Gastroesophageal sphincter (tissue), 4 donors: ENCODE measurements around the gene ACSF3. TPM values are rescaled to one million over a fixed set of nuclear protein-coding genes. Genes with fewer than 3 reads are reported as not detected.

Experiments used
- ATAC-seq: fragments of 150-250 bp; one replicate; pipeline ENCODE4 v1.9.1; 2016; ENCODE audit warnings: mild to moderate bottlenecking, moderate library complexity
- H3K27ac ChIP-seq, 4 donors: fragments of 200-600 bp; sonication (generic) in 3 of 4; 1 replicate in 3 of 4; 2 replicates in 1 of 4; pipeline ENCODE4 v1.5.1; 2016 to 2019
- H3K27me3 ChIP-seq: fragments of 200-600 bp; sonication (generic); one replicate; pipeline ENCODE4 v1.5.1; 2019
- H3K36me3 ChIP-seq, 2 donors: fragments of 200-600 bp; sonication (generic); one replicate each; pipeline ENCODE4 v1.5.1; 2019; ENCODE audit warnings: control low read depth in 1 of 2
- H3K4me1 ChIP-seq, 3 donors: fragments of 200-600 bp; sonication (generic); 1 replicate in 2 of 3; 2 replicates in 1 of 3; pipeline ENCODE4 v1.5.1; 2016 to 2019; ENCODE audit warnings: control low read depth in 2 of 3
- H3K4me3 ChIP-seq, 2 donors: fragments of 200-600 bp; sonication (generic); one replicate each; pipeline ENCODE4 v1.5.1; 2019; ENCODE audit warnings: mild to moderate bottlenecking in 1 of 2, moderate library complexity in 1 of 2
- H3K9me3 ChIP-seq, 3 donors: fragments of 200-600 bp; sonication (generic); one replicate each; pipeline ENCODE4 v1.5.1; 2017 to 2019; ENCODE audit warnings: control low read depth in 2 of 3
- EP300 ChIP-seq: sonication (generic); formaldehyde crosslinking; IDR thresholded peaks from one replicate; pipeline ENCODE4 v1.6.1; 2017; ENCODE audit warnings: antibody characterized with exemption, mild to moderate bottlenecking
- POLR2A ChIP-seq, 2 donors: fragments of 450-650 bp; IDR thresholded peaks; one replicate each; pipeline ENCODE4 v1.6.1; 2017; ENCODE audit warnings: antibody characterized with exemption in 2 of 2, mild to moderate bottlenecking in 2 of 2, moderate library complexity in 1 of 2
- POLR2AphosphoS5 ChIP-seq: sonication (generic); formaldehyde crosslinking; IDR thresholded peaks from one replicate; pipeline ENCODE4 v1.6.1; 2017; ENCODE audit warnings: antibody characterized with exemption
- WGBS, 2 donors: methylation state at CpG; one replicate each; pipeline ENCODE4 v1.1.5; 2018; ENCODE audit warnings: low coverage in 1 of 2; 5-methylcytosine and 5-hydroxymethylcytosine counted together
- total RNA-seq, 4 donors: library from RNA; depleted of rRNA; stranded (reverse); fragments of >200 nt; gene quantifications; one replicate each; pipeline ENCODE4 v1.1.0, GENCODE V29; 2016
- TF ChIP-seq, protein P1 (sequence below), 4 experiments: fragments of 200-600 bp in 2 of 4; fragments of 450-650 bp in 2 of 4; sonication (generic) in 1 of 4; IDR thresholded peaks; one replicate each; pipeline ENCODE4 v1.5.1; 2017 to 2019; ENCODE audit warnings: antibody characterized with exemption in 4 of 4, mild to moderate bottlenecking in 2 of 4, moderate library complexity in 2 of 4

The ACSF3 gene
- total RNA-seq, 4 donors from 2014 or later = 14.5 to 33.8 (median 28.8) TPM

- Histone ChIP-seq H3K9me3 (no peaks in the 10 kb centered on the region), H3K27me3 (peaks cover 99% of the 10 kb centered on the region), H3K27ac (no peak overlapping the region), H3K4me1 (no peaks in the 10 kb centered on the region), H3K4me3 (no peak overlapping the region), H3K36me3 (no peaks in the 10 kb centered on the region)
- ATAC-seq = no peak
- TF ChIP-seq POLR2A (IDR thresholded peaks at IDR 0.05) (no peak), EP300 (no peak), POLR2AphosphoS5 (no peak)
- TF ChIP-seq, protein P1, sequence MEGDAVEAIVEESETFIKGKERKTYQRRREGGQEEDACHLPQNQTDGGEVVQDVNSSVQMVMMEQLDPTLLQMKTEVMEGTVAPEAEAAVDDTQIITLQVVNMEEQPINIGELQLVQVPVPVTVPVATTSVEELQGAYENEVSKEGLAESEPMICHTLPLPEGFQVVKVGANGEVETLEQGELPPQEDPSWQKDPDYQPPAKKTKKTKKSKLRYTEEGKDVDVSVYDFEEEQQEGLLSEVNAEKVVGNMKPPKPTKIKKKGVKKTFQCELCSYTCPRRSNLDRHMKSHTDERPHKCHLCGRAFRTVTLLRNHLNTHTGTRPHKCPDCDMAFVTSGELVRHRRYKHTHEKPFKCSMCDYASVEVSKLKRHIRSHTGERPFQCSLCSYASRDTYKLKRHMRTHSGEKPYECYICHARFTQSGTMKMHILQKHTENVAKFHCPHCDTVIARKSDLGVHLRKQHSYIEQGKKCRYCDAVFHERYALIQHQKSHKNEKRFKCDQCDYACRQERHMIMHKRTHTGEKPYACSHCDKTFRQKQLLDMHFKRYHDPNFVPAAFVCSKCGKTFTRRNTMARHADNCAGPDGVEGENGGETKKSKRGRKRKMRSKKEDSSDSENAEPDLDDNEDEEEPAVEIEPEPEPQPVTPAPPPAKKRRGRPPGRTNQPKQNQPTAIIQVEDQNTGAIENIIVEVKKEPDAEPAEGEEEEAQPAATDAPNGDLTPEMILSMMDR (IDR thresholded peaks at IDR 0.05) = no peak
- 55% methylated on average over 11 of the region's 27 CpGs; no CpG with 5 or more reads in 1 of the 2 donors for WGBS, 2 donors
These were observed 46.1 kb upstream of the ACSF3 start for GRCh38 chr16:89047331-89048089.

DNA sequence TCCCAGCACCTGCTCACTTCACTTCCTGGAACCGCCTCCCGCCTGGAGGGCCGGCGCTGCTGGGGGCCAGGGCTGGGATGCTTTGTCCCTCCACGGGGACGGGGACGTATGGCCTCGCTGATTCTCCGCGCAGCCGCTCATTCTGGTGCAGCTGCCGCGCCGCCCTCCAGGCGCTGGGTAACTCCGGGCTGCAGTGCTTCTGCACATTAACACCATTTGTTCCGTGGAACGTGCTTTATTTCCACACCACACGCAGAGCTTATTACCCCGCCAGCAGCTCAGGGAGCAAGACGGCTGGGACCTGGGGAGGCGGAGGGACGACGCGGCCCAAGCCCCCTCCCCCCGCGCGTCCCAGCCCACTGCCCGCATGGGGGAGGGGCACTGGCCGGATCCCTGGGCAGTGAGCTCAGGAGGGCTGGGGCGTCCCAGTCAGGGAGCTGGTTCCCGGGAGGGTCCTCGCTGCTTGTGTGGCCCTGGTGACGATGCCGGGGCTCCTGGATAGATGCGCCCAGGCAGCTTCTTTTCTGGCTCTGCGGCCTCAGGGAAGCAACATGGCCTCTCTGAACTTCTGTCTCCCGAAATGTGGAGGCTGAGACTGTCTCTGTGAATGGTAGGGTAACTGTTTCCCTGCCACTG is 45.4 kb upstream of the ACSF3 start:
- ATAC-seq = no peak
- TF ChIP-seq, protein P1 (IDR thresholded peaks at IDR 0.05) = no peak
- TF ChIP-seq EP300 (no peak), POLR2AphosphoS5 (no peak), POLR2A (IDR thresholded peaks at IDR 0.05) (no peak)
- Histone ChIP-seq H3K36me3 (no peaks in the 10 kb centered on the region), H3K27ac (no peak overlapping the region), H3K27me3 (peaks cover 99% of the 10 kb centered on the region), H3K4me3 (no peak overlapping the region), H3K4me1 (no peaks in the 10 kb centered on the region), H3K9me3 (no peaks in the 10 kb centered on the region)
- no CpG with 5 or more reads among the region's 38 CpGs for WGBS, 2 donors

DNA sequence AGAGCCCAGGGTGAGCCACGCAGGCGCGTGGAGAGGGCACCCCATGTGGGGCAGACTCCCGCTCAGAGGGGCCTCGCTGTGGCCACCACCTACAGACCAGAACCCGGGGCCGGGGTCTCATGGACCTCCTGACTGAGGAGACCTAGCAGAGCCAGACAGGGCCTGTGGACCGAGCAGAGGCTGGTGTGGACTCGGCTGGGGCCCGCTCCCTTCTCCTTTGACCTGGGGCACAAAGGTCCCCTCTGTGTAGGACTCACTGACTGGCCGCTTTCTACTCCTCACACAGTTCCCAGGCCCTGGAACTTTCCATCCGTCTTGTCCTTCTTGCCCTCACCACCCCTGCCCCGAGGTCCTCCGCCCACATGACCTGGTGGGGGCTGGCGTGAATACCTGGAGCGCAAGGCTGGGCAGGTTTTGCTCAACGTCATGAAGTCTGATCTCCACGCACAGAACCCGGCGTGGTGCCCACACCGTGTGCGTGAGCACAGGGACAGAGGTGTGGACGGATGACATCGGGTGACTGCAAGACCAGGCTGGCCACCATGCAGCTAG is 44.7 kb upstream of the ACSF3 start:
- Histone ChIP-seq H3K9me3 (no peaks in the 10 kb centered on the region), H3K4me3 (no peak overlapping the region), H3K27ac (no peak overlapping the region), H3K36me3 (no peaks in the 10 kb centered on the region), H3K4me1 (no peaks in the 10 kb centered on the region), H3K27me3 (peaks cover 99% of the 10 kb centered on the region)
- TF ChIP-seq POLR2AphosphoS5 (no peak), EP300 (no peak), POLR2A (IDR thresholded peaks at IDR 0.05) (no peak)
- TF ChIP-seq, protein P1 (IDR thresholded peaks at IDR 0.05) = no peak
- 68% methylated on average over 10 of the region's 24 CpGs; no CpG with 5 or more reads in 1 of the 2 donors for WGBS, 2 donors
- ATAC-seq = no peak

GRCh38 chr16:89049484-89050118 is 44.1 kb upstream of the ACSF3 start:
- ATAC-seq = no peak
- Histone ChIP-seq H3K27ac (no peak overlapping the region), H3K9me3 (no peaks in the 10 kb centered on the region), H3K27me3 (peaks cover 99% of the 10 kb centered on the region), H3K4me3 (no peak overlapping the region), H3K4me1 (no peaks in the 10 kb centered on the region), H3K36me3 (no peaks in the 10 kb centered on the region)
- WGBS, 2 donors = 17% methylated on average over 2 of the region's 22 CpGs; no CpG with 5 or more reads in 1 of the 2 donors
- TF ChIP-seq EP300 = no peak
- TF ChIP-seq, protein P1 (IDR thresholded peaks at IDR 0.05) = no peak
- no peak for TF ChIP-seq POLR2A (IDR thresholded peaks at IDR 0.05)
- no peak for TF ChIP-seq POLR2AphosphoS5
